HEK293 (cell line): ENCODE measurements around the gene NAV2.

ENCODE experiments used
- CTCF ChIA-PET: fragments of 350-600 bp; formaldehyde crosslinking; extraction: SDS; loops from one replicate; lab custom pipeline; 2021; ENCODE audit warnings: antibody characterized with exemption; lab: Yijun Ruan, JAX
- POLR2A ChIA-PET: fragments of 300-600 bp; formaldehyde crosslinking; extraction: SDS; loops from one replicate; lab custom pipeline; 2020; ENCODE audit warnings: antibody characterized with exemption, inconsistent platforms; lab: Yijun Ruan, JAX
- H3K27ac ChIP-seq: fragments of 200-500 bp; sonication (Bioruptor generic); 2 replicates; pipeline ENCODE4 v1.5.1; 2014; ENCODE audit warnings: low read depth, low read length, control low read depth, inconsistent platforms; ENCODE audit errors: extremely low read depth
- H3K36me3 ChIP-seq, 2 experiments: fragments of 200-500 bp in 1 of 2; sonication (Bioruptor generic) in 1 of 2; 1 replicate in 1 of 2; 2 replicates in 1 of 2; pipeline ENCODE4 v1.5.1; 2014 to 2017; ENCODE audit warnings: inconsistent platforms in 2 of 2, low read length in 2 of 2; ENCODE audit not compliant: control insufficient read depth in 2 of 2, insufficient read depth in 1 of 2
- H3K4me1 ChIP-seq: fragments of 200-500 bp; sonication (Bioruptor generic); 2 replicates; pipeline ENCODE4 v1.5.1; 2014; ENCODE audit warnings: mild to moderate bottlenecking, low read length, inconsistent platforms; ENCODE audit not compliant: control insufficient read depth, insufficient read depth
- H3K4me3 ChIP-seq: 2 replicates; pipeline ENCODE4 v1.5.1; 2011; ENCODE audit warnings: low read depth, mild to moderate bottlenecking, control low read depth, low read length, moderate library complexity
- H3K9me3 ChIP-seq: fragments of 200-500 bp; sonication (Bioruptor generic); 2 replicates; pipeline ENCODE4 v1.5.1; 2014; ENCODE audit warnings: low read depth, low read length, inconsistent platforms; ENCODE audit not compliant: control insufficient read depth, insufficient read depth
- MYNN ChIP-seq: fragments of 450-650 bp; formaldehyde crosslinking; IDR thresholded peaks from 2 replicates; pipeline ENCODE4 v1.5.1; 2016; ENCODE audit warnings: missing biosample characterization, missing genetic modification characterization, borderline replicate concordance
- PRDM4 ChIP-seq: fragments of 450-650 bp; formaldehyde crosslinking; IDR thresholded peaks from 2 replicates; pipeline ENCODE4 v1.5.1; 2017; ENCODE audit warnings: missing biosample characterization, missing genetic modification characterization
- SCRT2 ChIP-seq: fragments of 450-650 bp; formaldehyde crosslinking; IDR thresholded peaks from 2 replicates; pipeline ENCODE4 v1.5.1; 2016; ENCODE audit warnings: missing biosample characterization, missing genetic modification characterization
- SP7 ChIP-seq: fragments of 450-650 bp; formaldehyde crosslinking; IDR thresholded peaks from 2 replicates; pipeline ENCODE4 v1.5.1; 2016; ENCODE audit warnings: missing biosample characterization, missing genetic modification characterization
- ZBTB48 ChIP-seq: fragments of 450-650 bp; formaldehyde crosslinking; IDR thresholded peaks from 2 replicates; pipeline ENCODE4 v1.5.1; 2016; ENCODE audit warnings: missing biosample characterization, missing genetic modification characterization
- ZNF112 ChIP-seq: fragments of 450-650 bp; formaldehyde crosslinking; IDR thresholded peaks from 2 replicates; pipeline ENCODE4 v1.5.0; 2017; ENCODE audit warnings: missing biosample characterization, missing genetic modification characterization
- ZNF133 ChIP-seq: fragments of 450-650 bp; formaldehyde crosslinking; IDR thresholded peaks from 2 replicates; pipeline ENCODE4 v1.5.1; 2016; ENCODE audit warnings: missing biosample characterization, missing genetic modification characterization
- ZNF184 ChIP-seq: fragments of 450-650 bp; IDR thresholded peaks from 2 replicates; pipeline ENCODE4 v1.5.1; 2018; ENCODE audit warnings: missing biosample characterization, mild to moderate bottlenecking, missing genetic modification characterization
- ZNF335 ChIP-seq: fragments of 450-650 bp; formaldehyde crosslinking; conservative IDR thresholded peaks from 2 replicates; pipeline ENCODE4 v1.5.1; 2016; ENCODE audit warnings: missing biosample characterization, missing genetic modification characterization
- ZNF366 ChIP-seq: fragments of 450-650 bp; formaldehyde crosslinking; conservative IDR thresholded peaks from 2 replicates; pipeline ENCODE4 v1.5.1; 2016; ENCODE audit warnings: missing biosample characterization, missing genetic modification characterization
- ZNF747 ChIP-seq: fragments of 450-650 bp; formaldehyde crosslinking; IDR thresholded peaks from 2 replicates; pipeline ENCODE4 v1.5.1; 2016; ENCODE audit warnings: missing biosample characterization, missing genetic modification characterization
- ZNF776 ChIP-seq: fragments of 450-650 bp; formaldehyde crosslinking; IDR thresholded peaks from 2 replicates; pipeline ENCODE4 v1.5.0; 2017; ENCODE audit warnings: missing biosample characterization, missing genetic modification characterization, borderline replicate concordance
- ZNF792 ChIP-seq: fragments of 450-650 bp; formaldehyde crosslinking; IDR thresholded peaks from 2 replicates; pipeline ENCODE4 v1.5.1; 2016; ENCODE audit warnings: missing biosample characterization, missing genetic modification characterization
- ZNF830 ChIP-seq: fragments of 450-650 bp; IDR thresholded peaks from 2 replicates; pipeline ENCODE4 v1.5.0; 2018; ENCODE audit warnings: missing biosample characterization, missing genetic modification characterization, low read depth, mild to moderate bottlenecking, moderate library complexity
- ZNF843 ChIP-seq: fragments of 450-650 bp; formaldehyde crosslinking; IDR thresholded peaks from 2 replicates; pipeline ENCODE4 v1.5.1; 2016; ENCODE audit warnings: missing biosample characterization, missing genetic modification characterization
- TF ChIP-seq, protein P1 (sequence below): fragments of 450-650 bp; formaldehyde crosslinking; IDR thresholded peaks from 2 replicates; pipeline ENCODE4 v1.5.1; 2016; ENCODE audit warnings: missing biosample characterization, missing genetic modification characterization
- TF ChIP-seq, protein P2 (sequence below): fragments of 450-650 bp; formaldehyde crosslinking; IDR thresholded peaks from 2 replicates; pipeline ENCODE4 v1.5.1; 2017; ENCODE audit warnings: missing biosample characterization, mild to moderate bottlenecking, missing genetic modification characterization, moderate library complexity
- TF ChIP-seq, protein P3 (sequence below): fragments of 450-650 bp; formaldehyde crosslinking; IDR thresholded peaks from 2 replicates; pipeline ENCODE4 v1.5.0; 2017; ENCODE audit warnings: missing biosample characterization, missing genetic modification characterization, borderline replicate concordance
- TF ChIP-seq, protein P4 (sequence below): fragments of 450-650 bp; formaldehyde crosslinking; IDR thresholded peaks from 2 replicates; pipeline ENCODE4 v1.5.1; 2016; ENCODE audit warnings: missing biosample characterization, missing genetic modification characterization, borderline replicate concordance

Gene NAV2

DNA sequence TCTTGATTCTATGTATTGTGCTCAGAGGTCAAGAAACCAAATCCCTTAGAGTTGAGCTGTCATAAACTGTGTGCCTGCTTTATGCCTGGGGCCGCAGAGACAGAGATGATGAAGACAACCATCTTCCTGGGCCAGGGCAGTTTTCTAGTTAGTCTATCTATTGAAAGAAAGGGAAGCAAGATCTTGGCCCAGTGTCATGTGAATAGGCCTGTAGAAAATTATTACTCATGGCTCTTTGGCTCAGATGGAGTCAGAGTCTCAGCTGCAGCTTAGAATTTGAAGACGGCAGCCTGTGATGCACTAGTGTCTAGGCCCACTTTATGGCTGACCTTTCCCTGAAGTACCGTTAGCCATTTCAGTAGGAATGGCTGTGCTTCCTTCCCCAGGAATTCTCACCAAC, 335.6 kb downstream of the NAV2 start (continued):
- TF ChIP-seq, protein P1, sequence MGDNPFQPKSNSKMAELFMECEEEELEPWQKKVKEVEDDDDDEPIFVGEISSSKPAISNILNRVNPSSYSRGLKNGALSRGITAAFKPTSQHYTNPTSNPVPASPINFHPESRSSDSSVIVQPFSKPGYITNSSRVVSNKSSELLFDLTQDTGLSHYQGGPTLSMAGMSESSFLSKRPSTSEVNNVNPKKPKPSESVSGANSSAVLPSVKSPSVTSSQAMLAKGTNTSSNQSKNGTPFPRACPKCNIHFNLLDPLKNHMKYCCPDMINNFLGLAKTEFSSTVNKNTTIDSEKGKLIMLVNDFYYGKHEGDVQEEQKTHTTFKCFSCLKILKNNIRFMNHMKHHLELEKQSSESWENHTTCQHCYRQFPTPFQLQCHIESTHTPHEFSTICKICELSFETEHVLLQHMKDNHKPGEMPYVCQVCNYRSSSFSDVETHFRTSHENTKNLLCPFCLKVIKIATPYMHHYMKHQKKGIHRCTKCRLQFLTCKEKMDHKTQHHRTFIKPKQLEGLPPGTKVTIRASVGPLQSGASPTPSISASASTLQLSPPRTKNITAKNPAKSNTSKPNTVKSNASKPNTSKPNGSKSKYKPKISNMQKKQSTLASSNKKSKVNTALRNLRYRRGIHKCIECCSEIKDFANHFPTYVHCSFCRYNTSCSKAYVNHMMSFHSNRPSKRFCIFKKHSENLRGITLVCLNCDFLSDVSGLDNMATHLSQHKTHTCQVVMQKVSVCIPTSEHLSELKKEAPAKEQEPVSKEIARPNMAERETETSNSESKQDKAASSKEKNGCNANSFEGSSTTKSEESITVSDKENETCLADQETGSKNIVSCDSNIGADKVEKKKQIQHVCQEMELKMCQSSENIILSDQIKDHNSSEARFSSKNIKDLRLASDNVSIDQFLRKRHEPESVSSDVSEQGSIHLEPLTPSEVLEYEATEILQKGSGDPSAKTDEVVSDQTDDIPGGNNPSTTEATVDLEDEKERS (tag by site-specific recombination) = no peak
- TF ChIP-seq, all 188 proteins: peak for 0

DNA sequence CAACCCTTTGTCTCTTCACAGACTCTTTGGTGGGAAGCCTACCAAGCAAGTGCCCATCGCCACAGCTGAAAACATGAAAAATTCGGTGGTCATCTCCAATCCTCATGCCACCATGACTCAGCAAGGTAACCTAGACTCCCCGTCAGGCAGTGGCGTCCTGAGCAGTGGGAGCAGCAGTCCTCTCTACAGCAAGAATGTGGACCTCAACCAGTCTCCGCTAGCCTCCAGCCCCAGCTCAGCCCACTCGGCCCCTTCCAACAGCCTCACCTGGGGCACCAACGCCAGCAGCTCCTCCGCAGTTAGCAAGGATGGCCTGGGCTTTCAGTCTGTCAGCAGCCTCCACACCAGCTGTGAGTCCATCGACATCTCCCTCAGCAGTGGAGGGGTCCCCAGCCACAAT, 336.1 kb downstream of the NAV2 start:
- ChIA-PET POLR2A (no interaction called here), CTCF (interaction anchor here (0.6 to 1.1 kb wide), 2 partner anchors 8 to 199 kb away, joined by 3 read pairs; no protein-coding TSS in a partner anchor)
- no peak for TF ChIP-seq ZNF133
- TF ChIP-seq MYNN (tag by site-specific recombination) = no peak
- no peak for TF ChIP-seq ZNF112 (tag by site-specific recombination)
- TF ChIP-seq ZNF335 = no peak
- TF ChIP-seq, protein P2, sequence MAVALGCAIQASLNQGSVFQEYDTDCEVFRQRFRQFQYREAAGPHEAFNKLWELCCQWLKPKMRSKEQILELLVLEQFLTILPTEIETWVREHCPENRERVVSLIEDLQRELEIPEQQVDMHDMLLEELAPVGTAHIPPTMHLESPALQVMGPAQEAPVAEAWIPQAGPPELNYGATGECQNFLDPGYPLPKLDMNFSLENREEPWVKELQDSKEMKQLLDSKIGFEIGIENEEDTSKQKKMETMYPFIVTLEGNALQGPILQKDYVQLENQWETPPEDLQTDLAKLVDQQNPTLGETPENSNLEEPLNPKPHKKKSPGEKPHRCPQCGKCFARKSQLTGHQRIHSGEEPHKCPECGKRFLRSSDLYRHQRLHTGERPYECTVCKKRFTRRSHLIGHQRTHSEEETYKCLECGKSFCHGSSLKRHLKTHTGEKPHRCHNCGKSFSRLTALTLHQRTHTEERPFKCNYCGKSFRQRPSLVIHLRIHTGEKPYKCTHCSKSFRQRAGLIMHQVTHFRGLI (tag by site-specific recombination) = no peak
- no peak for TF ChIP-seq ZNF184 (tag by site-specific recombination)
- no peak for TF ChIP-seq PRDM4
- no peak for TF ChIP-seq SP7 (tag by site-specific recombination)
- no peak for TF ChIP-seq ZNF792 (tag by site-specific recombination)
- no peak for TF ChIP-seq ZNF830 (tag by site-specific recombination)
- TF ChIP-seq ZNF843 (tag by site-specific recombination) = no peak
- no peak for TF ChIP-seq ZBTB48 (tag by site-specific recombination)
- no peak for TF ChIP-seq ZNF366 (tag by site-specific recombination)
- no peak for TF ChIP-seq SCRT2
- TF ChIP-seq, protein P3, sequence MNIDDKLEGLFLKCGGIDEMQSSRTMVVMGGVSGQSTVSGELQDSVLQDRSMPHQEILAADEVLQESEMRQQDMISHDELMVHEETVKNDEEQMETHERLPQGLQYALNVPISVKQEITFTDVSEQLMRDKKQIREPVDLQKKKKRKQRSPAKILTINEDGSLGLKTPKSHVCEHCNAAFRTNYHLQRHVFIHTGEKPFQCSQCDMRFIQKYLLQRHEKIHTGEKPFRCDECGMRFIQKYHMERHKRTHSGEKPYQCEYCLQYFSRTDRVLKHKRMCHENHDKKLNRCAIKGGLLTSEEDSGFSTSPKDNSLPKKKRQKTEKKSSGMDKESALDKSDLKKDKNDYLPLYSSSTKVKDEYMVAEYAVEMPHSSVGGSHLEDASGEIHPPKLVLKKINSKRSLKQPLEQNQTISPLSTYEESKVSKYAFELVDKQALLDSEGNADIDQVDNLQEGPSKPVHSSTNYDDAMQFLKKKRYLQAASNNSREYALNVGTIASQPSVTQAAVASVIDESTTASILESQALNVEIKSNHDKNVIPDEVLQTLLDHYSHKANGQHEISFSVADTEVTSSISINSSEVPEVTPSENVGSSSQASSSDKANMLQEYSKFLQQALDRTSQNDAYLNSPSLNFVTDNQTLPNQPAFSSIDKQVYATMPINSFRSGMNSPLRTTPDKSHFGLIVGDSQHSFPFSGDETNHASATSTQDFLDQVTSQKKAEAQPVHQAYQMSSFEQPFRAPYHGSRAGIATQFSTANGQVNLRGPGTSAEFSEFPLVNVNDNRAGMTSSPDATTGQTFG = no peak
- TF ChIP-seq ZNF776 (tag by site-specific recombination) = no peak
- TF ChIP-seq ZNF747 (tag by site-specific recombination) = no peak
- TF ChIP-seq, protein P4, sequence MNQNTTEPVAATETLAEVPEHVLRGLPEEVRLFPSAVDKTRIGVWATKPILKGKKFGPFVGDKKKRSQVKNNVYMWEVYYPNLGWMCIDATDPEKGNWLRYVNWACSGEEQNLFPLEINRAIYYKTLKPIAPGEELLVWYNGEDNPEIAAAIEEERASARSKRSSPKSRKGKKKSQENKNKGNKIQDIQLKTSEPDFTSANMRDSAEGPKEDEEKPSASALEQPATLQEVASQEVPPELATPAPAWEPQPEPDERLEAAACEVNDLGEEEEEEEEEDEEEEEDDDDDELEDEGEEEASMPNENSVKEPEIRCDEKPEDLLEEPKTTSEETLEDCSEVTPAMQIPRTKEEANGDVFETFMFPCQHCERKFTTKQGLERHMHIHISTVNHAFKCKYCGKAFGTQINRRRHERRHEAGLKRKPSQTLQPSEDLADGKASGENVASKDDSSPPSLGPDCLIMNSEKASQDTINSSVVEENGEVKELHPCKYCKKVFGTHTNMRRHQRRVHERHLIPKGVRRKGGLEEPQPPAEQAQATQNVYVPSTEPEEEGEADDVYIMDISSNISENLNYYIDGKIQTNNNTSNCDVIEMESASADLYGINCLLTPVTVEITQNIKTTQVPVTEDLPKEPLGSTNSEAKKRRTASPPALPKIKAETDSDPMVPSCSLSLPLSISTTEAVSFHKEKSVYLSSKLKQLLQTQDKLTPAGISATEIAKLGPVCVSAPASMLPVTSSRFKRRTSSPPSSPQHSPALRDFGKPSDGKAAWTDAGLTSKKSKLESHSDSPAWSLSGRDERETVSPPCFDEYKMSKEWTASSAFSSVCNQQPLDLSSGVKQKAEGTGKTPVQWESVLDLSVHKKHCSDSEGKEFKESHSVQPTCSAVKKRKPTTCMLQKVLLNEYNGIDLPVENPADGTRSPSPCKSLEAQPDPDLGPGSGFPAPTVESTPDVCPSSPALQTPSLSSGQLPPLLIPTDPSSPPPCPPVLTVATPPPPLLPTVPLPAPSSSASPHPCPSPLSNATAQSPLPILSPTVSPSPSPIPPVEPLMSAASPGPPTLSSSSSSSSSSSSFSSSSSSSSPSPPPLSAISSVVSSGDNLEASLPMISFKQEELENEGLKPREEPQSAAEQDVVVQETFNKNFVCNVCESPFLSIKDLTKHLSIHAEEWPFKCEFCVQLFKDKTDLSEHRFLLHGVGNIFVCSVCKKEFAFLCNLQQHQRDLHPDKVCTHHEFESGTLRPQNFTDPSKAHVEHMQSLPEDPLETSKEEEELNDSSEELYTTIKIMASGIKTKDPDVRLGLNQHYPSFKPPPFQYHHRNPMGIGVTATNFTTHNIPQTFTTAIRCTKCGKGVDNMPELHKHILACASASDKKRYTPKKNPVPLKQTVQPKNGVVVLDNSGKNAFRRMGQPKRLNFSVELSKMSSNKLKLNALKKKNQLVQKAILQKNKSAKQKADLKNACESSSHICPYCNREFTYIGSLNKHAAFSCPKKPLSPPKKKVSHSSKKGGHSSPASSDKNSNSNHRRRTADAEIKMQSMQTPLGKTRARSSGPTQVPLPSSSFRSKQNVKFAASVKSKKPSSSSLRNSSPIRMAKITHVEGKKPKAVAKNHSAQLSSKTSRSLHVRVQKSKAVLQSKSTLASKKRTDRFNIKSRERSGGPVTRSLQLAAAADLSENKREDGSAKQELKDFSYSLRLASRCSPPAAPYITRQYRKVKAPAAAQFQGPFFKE (tag by site-specific recombination) = no peak
- H3K36me3 ChIP-seq = peaks cover 0 to 33% of the 10 kb centered on the region in 2 experiments; a peak in 1 of 3 replicates
- no peaks in the 10 kb centered on the region for H3K9me3 ChIP-seq
- no peaks in the 10 kb centered on the region for H3K4me1 ChIP-seq
- H3K27ac ChIP-seq = no peak overlapping the region
- H3K4me3 ChIP-seq = no peak overlapping the region
